DND-41 (cell line): Measurements from ENCODE around the gene EFCAB13.

Experiments
- EZH2 ChIP-seq: IDR thresholded peaks from 3 replicates; pipeline ENCODE4 v1.6.1; 2012; ENCODE audit warnings: borderline replicate concordance, low read depth, mild to moderate bottlenecking, moderate library complexity, low read length, inconsistent platforms; ENCODE audit not compliant: severe bottlenecking
- TF ChIP-seq, protein P1 (sequence below): IDR thresholded peaks from 2 replicates; pipeline ENCODE4 v1.5.1; 2012; ENCODE audit warnings: borderline replicate concordance, low read length, moderate library complexity, mild to moderate bottlenecking; ENCODE audit not compliant: poor library complexity, severe bottlenecking; ENCODE audit errors: extremely low read depth

- TF ChIP-seq, protein P1, sequence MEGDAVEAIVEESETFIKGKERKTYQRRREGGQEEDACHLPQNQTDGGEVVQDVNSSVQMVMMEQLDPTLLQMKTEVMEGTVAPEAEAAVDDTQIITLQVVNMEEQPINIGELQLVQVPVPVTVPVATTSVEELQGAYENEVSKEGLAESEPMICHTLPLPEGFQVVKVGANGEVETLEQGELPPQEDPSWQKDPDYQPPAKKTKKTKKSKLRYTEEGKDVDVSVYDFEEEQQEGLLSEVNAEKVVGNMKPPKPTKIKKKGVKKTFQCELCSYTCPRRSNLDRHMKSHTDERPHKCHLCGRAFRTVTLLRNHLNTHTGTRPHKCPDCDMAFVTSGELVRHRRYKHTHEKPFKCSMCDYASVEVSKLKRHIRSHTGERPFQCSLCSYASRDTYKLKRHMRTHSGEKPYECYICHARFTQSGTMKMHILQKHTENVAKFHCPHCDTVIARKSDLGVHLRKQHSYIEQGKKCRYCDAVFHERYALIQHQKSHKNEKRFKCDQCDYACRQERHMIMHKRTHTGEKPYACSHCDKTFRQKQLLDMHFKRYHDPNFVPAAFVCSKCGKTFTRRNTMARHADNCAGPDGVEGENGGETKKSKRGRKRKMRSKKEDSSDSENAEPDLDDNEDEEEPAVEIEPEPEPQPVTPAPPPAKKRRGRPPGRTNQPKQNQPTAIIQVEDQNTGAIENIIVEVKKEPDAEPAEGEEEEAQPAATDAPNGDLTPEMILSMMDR = no peak
- no peak for TF ChIP-seq EZH2
Measured at GRCh38 chr17:47276444-47276843, 47.3 kb upstream of the EFCAB13 start.
